PFSK-1 (cell line): ENCODE results near the gene ACADM.

ENCODE experiments used
- FOXP2 ChIP-seq: optimal IDR thresholded peaks from 2 replicates; pipeline ENCODE3; 2011; ENCODE audit warnings: borderline replicate concordance, control low read depth, inconsistent platforms; ENCODE audit not compliant: insufficient read depth; ENCODE audit errors: extremely low read length, extremely low read depth
- POLR2AphosphoS5 ChIP-seq: IDR thresholded peaks from 2 replicates; pipeline ENCODE4 v1.6.1; 2012; ENCODE audit warnings: low read depth, mild to moderate bottlenecking, control low read depth, low read length, moderate library complexity
- SIN3A ChIP-seq: IDR thresholded peaks from 2 replicates; pipeline ENCODE4 v1.6.1; 2012; ENCODE audit warnings: mild to moderate bottlenecking, low read length, moderate library complexity, borderline replicate concordance; ENCODE audit not compliant: insufficient read depth
- TAF1 ChIP-seq: IDR thresholded peaks from 2 replicates; pipeline ENCODE4 v1.6.1; 2012; ENCODE audit warnings: low read length, control low read depth, borderline replicate concordance; ENCODE audit not compliant: insufficient read depth
- TF ChIP-seq, protein P1 (sequence below), 2 experiments: IDR thresholded peaks; 2 replicates each; pipeline versions ENCODE4 v1.6.1 to v1.8.0; 2011 to 2012; ENCODE audit warnings: low read depth in 2 of 2, low read length in 2 of 2, control low read depth in 1 of 2, inconsistent platforms in 1 of 2, mild to moderate bottlenecking in 1 of 2, moderate library complexity in 1 of 2; ENCODE audit not compliant: insufficient read depth in 1 of 2

The ACADM gene

DNA sequence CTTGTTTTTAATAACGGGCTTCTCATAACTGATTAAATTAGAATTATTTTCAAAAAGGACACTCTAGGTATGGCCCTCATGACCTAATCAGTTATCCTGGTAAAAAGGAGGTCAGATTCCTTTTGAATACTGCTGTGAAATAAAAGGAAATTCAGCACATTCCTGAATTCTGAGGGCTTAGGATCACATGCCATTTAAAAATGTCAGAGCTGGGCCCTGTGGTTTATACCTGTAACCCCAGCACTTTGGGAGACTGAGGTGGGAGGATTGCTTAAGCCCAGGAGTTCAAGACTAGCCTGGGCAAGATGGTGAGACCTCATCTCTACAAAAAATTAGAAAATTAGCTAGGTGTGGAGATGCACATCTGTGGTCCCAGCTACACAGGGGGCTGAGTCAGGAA, 43.5 kb downstream of the ACADM start:
- TF ChIP-seq TAF1 (no peak), POLR2AphosphoS5 (no peak), FOXP2 (no peak), SIN3A (no peak)
- TF ChIP-seq, protein P1, sequence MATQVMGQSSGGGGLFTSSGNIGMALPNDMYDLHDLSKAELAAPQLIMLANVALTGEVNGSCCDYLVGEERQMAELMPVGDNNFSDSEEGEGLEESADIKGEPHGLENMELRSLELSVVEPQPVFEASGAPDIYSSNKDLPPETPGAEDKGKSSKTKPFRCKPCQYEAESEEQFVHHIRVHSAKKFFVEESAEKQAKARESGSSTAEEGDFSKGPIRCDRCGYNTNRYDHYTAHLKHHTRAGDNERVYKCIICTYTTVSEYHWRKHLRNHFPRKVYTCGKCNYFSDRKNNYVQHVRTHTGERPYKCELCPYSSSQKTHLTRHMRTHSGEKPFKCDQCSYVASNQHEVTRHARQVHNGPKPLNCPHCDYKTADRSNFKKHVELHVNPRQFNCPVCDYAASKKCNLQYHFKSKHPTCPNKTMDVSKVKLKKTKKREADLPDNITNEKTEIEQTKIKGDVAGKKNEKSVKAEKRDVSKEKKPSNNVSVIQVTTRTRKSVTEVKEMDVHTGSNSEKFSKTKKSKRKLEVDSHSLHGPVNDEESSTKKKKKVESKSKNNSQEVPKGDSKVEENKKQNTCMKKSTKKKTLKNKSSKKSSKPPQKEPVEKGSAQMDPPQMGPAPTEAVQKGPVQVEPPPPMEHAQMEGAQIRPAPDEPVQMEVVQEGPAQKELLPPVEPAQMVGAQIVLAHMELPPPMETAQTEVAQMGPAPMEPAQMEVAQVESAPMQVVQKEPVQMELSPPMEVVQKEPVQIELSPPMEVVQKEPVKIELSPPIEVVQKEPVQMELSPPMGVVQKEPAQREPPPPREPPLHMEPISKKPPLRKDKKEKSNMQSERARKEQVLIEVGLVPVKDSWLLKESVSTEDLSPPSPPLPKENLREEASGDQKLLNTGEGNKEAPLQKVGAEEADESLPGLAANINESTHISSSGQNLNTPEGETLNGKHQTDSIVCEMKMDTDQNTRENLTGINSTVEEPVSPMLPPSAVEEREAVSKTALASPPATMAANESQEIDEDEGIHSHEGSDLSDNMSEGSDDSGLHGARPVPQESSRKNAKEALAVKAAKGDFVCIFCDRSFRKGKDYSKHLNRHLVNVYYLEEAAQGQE (IDR thresholded peaks at IDR 0.05; ENCODE audit: insufficient read depth in 1 of 2, low read depth in 2 of 2, low read length in 2 of 2): no peak

DNA sequence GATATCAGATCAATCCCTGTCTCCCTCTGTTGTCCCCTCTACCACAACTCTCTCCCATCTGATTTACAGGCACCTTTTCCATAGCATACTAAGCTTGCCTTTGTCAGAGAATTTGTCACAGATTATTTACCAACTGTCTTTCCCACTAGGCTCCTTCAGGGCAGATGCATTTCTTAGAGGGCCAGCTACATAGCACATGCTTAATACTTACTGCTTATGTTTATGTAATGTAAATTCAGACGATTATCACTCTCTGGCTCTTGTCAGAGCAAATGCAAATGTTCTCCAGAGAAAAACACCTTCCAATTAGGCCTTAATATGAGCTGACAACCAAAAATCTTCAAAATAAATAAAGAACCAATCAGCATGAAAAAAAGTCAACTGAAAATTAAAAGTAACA, 46.3 kb downstream of the ACADM start:
- TF ChIP-seq FOXP2: no peak
- TF ChIP-seq, protein P1 (IDR thresholded peaks at IDR 0.05; ENCODE audit: insufficient read depth in 1 of 2, low read depth in 2 of 2, low read length in 2 of 2): no peak
- TF ChIP-seq POLR2AphosphoS5: no peak
- no peak for TF ChIP-seq SIN3A
- TF ChIP-seq TAF1: no peak

DNA sequence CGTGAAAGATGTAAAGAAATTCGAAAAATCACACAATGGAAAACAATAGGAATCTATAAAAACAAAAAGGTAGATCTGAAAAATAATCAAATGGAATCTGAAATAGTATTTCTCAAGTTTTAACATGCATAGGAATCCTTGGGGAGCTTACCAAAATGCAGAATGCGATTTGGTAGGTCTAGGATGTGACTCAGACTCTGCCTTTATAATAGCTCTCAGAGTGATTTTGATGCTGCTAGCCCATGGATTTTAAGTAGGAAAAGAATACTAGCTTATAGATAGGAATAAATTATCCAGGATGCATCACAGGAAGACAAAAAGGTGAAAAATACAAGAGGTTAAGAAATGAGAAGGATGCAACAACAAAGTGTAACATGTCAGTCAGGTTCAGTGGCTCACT, 47.5 kb downstream of the ACADM start:
- TF ChIP-seq, protein P1 (IDR thresholded peaks at IDR 0.05; ENCODE audit: insufficient read depth in 1 of 2, low read depth in 2 of 2, low read length in 2 of 2): no peak
- TF ChIP-seq FOXP2: no peak
- TF ChIP-seq TAF1: no peak
- TF ChIP-seq POLR2AphosphoS5: no peak
- TF ChIP-seq SIN3A: no peak

DNA sequence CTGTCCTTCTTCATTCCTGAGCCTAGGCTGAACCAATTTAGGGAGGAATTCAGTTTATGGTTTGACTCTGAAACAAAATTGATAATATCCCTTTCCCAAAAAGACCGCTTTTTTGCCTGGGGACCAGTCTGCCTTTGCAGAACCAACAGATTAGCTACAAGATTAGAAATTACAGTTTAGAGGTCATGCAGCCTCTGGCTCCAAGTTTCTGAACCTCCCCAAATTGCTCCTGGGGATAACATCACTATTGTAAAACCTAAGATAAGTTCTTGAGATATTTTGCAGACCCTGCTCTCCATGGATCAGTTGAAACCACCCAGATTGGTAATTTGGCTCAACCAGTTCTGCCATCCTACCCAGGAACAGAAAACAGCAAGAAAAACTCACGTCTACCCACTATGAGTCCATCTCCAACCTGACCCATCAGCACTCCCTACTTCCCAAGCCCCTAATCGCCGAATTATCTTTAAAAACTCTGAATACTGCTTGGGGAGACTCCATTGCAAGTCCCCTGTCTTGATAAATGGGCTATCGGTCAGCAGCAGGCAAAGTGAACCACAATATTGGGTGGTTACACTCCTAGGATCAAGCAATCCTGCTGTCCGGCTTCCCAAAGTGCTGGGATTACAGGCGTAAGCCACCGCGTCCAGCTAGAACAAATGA, 60.9 kb downstream of the ACADM start:
- TF ChIP-seq, protein P1 (IDR thresholded peaks at IDR 0.05; ENCODE audit: insufficient read depth in 1 of 2, low read depth in 2 of 2, low read length in 2 of 2): no peak
- TF ChIP-seq FOXP2: no peak
- TF ChIP-seq SIN3A: no peak
- no peak for TF ChIP-seq POLR2AphosphoS5
- no peak for TF ChIP-seq TAF1
